Esophagus mucosa (tissue), 1 donor: Measurements from ENCODE around the gene UROD. TPM values are rescaled to one million over a fixed set of nuclear protein-coding genes. Genes with fewer than 3 reads are reported as not detected.
"Not testable (repeated sequence)": the region's sequence is repeated elsewhere in the genome, so short reads cannot be mapped to it uniquely, and the experiment has no call there.

ENCODE experiments used
- ATAC-seq: fragments of 200-7000 bp; cut with Tn5 transposase; one replicate; pipeline ENCODE4 v1.9.1; 2020
- total RNA-seq: library from RNA; stranded (reverse); gene quantifications from one replicate; pipeline ENCODE4 v1.2.4, GENCODE V29; 2023
- donor health status: DM: yes; HTN: yes; CAD: no.

The UROD gene
- total RNA-seq: 47.5 TPM

- peak; percentile 90 for ATAC-seq
Observed at GRCh38 chr1:45011837-45012638, at the start of gene UROD. Gene UROD (plus strand): TSS chr1:45012254. CDS start chr1:45012266, 12 bp downstream.

GRCh38 chr1:44962729-44963128 lies 49.3 kb upstream of the UROD start:
- no peak for ATAC-seq

- ATAC-seq: no peak
Observed at GRCh38 chr1:44964396-44964795, 47.7 kb upstream of the UROD start.

- ATAC-seq: no peak
Observed at GRCh38 chr1:44970317-44970716, 41.7 kb upstream of the UROD start.

GRCh38 chr1:44973645-44974044 lies 38.4 kb upstream of the UROD start:
- no peak for ATAC-seq

- ATAC-seq: no peak
Observed at GRCh38 chr1:44976252-44976651, 35.8 kb upstream of the UROD start.

GRCh38 chr1:44977372-44977771 lies 34.7 kb upstream of the UROD start:
- ATAC-seq: not testable (repeated sequence)

- no peak for ATAC-seq
Observed at GRCh38 chr1:44985747-44986359, 26.2 kb upstream of the UROD start.

GRCh38 chr1:44988531-44989156 lies 23.4 kb upstream of the UROD start:
- no peak for ATAC-seq

GRCh38 chr1:44994309-44994898 lies 17.6 kb upstream of the UROD start:
- no peak for ATAC-seq

- no peak for ATAC-seq
Observed at GRCh38 chr1:44995467-44996238, 16.4 kb upstream of the UROD start.

- ATAC-seq: no peak
Observed at GRCh38 chr1:44999232-44999631, 12.8 kb upstream of the UROD start.

GRCh38 chr1:45001011-45001481 lies 11.0 kb upstream of the UROD start:
- ATAC-seq: peak; percentile 21

- not testable (repeated sequence) for ATAC-seq
Observed at GRCh38 chr1:45001576-45001975, 10.5 kb upstream of the UROD start.

- no peak for ATAC-seq
Observed at GRCh38 chr1:45002650-45003645, 9.1 kb upstream of the UROD start.

GRCh38 chr1:45003741-45004140 lies 8.3 kb upstream of the UROD start:
- ATAC-seq: no peak

- ATAC-seq: no peak
Observed at GRCh38 chr1:45004281-45004920, 7.7 kb upstream of the UROD start.

- no peak for ATAC-seq
Observed at GRCh38 chr1:45005761-45006160, 6.3 kb upstream of the UROD start.

- ATAC-seq: no peak
Observed at GRCh38 chr1:45007311-45007710, 4.7 kb upstream of the UROD start.

GRCh38 chr1:45008076-45008475 lies 4.0 kb upstream of the UROD start:
- ATAC-seq: no peak

GRCh38 chr1:45008516-45008915 lies 3.5 kb upstream of the UROD start:
- ATAC-seq: no peak
